Measurements from ENCODE around the gene MATK.

Gene MATK

DNA sequence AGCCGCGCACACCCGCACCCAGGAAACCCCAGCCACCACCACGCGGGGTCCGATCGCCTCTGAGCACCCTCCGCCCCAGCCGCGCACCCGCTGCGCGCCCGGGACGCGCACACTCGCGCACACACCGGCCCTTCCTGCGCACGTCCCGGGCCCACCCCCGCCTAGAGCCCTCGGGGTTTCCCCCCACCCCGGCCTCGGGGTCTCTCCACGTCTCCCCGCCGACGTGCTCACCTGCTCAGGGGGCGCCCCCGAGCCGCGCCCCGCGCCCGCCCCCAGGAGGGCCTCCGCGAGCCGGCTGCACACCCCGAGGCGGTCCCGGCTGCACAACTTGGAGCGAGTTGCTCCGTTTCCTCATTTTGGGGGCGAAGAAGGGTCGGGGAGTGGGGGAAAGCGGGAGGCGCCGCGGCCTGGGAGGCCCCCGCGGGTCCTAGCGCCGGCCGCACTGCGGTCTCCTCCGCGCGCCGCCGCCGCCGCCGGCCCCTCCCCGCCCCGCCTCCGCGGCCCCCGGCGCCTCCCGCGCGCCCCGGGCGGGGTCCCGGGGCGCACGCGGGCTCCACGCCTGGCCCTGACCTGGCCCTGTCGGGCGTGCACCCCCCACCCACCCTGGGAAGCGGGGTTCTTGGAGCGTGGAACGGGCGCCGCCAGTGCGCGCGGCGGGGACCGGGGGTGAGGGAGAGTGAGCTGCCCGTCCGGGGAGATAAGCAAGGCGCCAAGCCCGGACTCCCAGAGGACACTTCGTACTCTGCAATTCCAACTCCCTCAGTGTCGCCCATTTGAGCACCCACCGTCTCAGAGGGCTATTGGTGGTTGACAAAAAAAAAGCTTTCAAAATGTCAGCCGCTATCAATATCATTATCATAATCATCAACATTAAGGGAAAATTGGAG is at the start of gene MATK:
Gene MATK (minus strand): TSS at position 444 of the 887 bp plus-strand sequence. CDS start 1,246 bp downstream, outside the sequence.
- no peak for DNase-seq (ENCODE audit: insufficient read length, low spot score)
- no peak for FAIRE-seq

DNA sequence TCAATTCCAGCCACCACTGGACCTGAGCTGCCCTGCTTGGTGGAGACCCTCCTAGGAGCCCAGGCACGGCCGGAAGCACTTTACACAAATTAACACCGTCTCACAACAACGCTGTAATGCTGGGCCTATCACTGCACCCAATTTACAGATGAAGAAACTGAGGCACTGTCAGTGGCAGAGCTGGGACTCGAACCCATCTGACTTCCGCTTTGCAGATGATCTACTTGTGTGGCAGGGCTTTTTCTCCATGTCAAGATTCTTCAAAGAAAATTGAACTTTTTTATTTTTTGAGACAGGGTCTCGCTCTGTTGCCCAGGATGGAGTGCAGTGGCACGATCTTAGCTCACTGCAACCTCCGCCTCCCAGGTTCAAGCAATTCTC is 48.9 kb upstream of the MATK start:
- DNase-seq (ENCODE audit: insufficient read length, low spot score) (no peak), FAIRE-seq (no peak)

DNA sequence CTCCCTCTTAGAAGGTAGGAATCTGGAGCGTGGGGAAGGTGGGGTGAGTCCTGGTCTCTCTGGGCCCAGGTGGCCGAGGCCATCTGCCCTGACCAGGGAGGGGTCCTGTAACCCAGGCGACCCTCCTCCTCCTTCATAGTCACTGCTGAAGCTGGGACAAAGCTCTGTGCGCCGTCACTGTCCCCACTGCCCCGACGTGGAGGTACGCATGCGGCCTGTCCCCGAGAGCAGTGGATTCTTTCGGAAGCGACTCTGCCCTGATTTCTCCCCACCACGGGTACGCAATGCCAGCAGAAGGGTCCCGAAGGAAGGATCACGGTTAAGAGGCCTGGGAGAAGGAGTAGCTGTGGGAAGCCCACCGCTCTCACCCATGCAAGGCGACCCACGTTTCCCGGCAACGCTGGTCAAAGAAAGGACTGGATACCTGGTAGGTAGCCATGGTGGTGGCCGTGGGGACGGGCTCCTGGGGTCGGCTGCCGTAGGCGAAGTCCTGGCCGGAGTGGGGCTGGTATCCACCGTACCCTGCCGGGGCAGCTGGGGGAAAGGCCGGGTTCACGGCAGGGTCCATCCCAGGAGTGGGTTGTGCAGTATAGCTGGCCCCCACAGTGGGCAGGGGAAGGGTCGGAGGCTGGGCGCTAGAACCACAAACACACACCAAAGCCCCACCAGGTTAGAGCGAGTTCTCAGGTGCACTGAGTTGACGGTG is 48.3 kb upstream of the MATK start:
- no peak for FAIRE-seq

DNA sequence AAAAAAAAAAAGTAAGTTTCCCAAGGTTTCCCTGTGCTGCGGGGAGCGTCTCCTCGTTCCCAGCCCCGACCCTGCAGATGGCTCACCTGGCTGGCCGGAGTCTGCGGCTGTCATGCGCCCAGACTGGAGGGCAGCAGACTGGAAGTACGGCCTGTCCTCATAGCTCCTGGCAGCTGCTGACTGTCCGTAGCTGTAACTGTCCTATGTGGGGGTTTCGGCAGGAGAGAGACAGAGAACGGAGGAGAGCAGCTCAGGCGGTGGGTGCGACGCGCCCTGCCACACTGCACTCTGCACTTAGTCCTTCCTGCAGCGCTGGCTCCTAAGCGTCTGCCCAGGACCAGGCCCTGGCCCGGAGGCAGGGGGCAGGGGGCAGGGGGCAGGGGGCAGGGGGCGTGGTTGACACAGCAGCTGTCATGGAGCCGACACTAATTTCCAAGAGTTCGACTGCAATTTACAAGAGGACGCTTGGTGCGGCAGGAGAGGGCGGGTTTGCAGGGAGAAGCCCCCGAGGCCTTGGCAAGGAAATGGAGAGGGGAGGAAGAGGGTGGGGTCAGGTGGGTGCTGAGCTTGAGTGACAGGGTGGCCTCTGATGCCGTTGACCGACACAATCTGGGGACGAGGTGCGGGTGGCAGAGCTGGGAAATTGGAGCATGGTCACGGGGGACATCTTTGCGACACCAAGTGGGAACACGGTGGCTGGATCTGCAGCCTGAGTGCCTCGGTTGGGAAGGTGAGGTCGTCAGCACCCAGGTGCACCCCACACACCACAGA is 47.6 kb upstream of the MATK start:
- no peak for DNase-seq (ENCODE audit: insufficient read length, low spot score)
- FAIRE-seq = no peak

More for the DNA sequence above, 48.3 kb upstream of the MATK start:
- no peak for DNase-seq (ENCODE audit: insufficient read length, low spot score)

DNA sequence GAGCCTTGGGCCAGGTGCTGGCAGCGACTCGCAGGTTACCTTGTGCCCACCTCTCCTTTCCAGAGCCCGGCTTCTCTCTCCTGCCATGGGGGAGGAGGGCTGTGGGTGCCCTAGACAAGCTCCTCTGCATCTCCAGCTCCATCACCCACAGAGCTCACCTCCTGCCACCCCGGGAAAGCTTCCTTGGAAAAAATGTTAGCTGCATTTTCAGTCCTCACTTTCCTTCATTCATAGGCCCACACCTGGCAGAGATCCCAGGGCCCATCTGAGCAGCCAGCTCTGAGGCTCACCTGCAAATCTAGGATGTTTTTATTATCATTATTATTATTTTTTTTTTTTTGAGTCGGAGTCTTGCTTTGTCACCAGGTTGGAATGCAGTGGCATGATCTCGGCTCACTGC is 45.8 kb upstream of the MATK start:
- DNase-seq (ENCODE audit: insufficient read length, low spot score) (no peak), FAIRE-seq (no peak)

GRCh38 chr19:3831601-3832000 is 45.4 kb upstream of the MATK start:
- DNase-seq (ENCODE audit: insufficient read length, low spot score) (no peak), FAIRE-seq (no peak)

- no peak for FAIRE-seq
- no peak for DNase-seq (ENCODE audit: insufficient read length, low spot score)
Observed at GRCh38 chr19:3830621-3831589, 44.7 kb upstream of the MATK start.

- DNase-seq (ENCODE audit: insufficient read length, low spot score) (no peak), FAIRE-seq (no peak)
Observed at GRCh38 chr19:3827306-3827705, 41.1 kb upstream of the MATK start.

GRCh38 chr19:3826163-3826562 is 40.0 kb upstream of the MATK start:
- FAIRE-seq = no peak
- DNase-seq (ENCODE audit: insufficient read length, low spot score) = no peak

DNA sequence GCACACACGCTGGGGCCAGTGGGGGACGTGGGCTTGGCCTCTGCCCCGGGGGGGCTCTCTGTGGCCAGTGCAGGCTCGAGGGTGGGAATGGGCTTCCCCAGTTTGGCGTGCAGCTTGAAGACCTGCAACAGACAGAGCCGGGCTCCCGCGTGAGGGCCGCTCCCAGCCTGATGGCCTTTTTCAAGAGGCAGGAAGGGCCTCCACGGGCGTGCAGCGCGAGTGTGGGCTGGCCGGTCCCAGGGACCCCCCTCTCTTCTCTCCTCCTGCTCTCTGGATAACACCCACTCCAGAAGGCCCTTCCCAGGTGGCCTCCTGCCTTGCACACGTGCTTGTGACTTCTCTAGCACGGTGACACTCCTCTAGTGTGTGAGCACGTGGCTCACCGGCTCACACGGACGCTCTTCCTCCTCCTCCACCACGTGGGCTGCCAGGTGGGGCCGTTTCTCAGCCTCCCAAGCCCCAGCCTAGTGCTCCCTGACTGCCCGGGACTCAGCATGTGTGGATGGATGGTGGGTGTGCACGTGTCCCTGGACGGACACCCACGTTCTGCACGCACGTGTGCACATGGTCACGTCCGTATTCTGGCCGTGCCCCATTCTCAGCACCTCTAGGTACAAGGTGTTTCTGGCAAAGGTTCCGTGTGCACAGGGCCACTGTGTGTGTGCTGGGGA is 39.2 kb upstream of the MATK start:
- no peak for DNase-seq (ENCODE audit: insufficient read length, low spot score)
- FAIRE-seq = no peak

GRCh38 chr19:3823350-3823713 is 37.2 kb upstream of the MATK start:
- FAIRE-seq = no peak

GRCh38 chr19:3822683-3823349 is 36.6 kb upstream of the MATK start:
- FAIRE-seq (no peak), DNase-seq (ENCODE audit: insufficient read length, low spot score) (no peak)

More at GRCh38 chr19:3823350-3823713, 37.2 kb upstream of the MATK start:
- DNase-seq (ENCODE audit: insufficient read length, low spot score) = no peak

DNA sequence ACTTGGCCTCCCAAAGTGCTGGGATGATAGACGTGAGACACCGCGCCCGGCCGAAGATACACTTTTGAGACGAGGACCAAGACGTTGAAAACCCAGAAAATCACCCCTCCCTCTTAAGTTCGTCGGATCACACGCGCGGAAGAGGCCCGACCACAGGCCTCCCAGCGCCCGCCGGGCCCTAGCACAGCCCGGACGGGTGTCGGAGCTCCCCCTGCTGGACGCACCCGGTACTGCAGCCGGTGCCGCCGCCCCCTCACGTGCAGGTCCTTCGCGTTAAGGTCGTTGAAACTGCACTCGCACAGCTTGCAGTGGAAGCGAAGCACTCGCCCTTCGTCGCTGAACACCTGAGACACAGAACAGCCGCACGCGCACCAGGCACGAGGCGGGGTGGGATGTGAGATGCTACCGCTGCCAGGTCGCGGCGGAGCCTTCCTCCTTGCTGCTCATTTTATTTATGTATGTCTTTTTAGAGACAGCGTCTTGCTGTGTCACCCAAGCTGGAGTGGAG is 35.7 kb upstream of the MATK start:
- peak; percentile 93 for DNase-seq (ENCODE audit: insufficient read length, low spot score)
- no peak for FAIRE-seq

- FAIRE-seq = no peak
- no peak for DNase-seq (ENCODE audit: insufficient read length, low spot score)
Observed at GRCh38 chr19:3821156-3821555, 35.0 kb upstream of the MATK start.

GRCh38 chr19:3819989-3820388 is 33.8 kb upstream of the MATK start:
- DNase-seq (ENCODE audit: insufficient read length, low spot score) (no peak), FAIRE-seq (no peak)

DNA sequence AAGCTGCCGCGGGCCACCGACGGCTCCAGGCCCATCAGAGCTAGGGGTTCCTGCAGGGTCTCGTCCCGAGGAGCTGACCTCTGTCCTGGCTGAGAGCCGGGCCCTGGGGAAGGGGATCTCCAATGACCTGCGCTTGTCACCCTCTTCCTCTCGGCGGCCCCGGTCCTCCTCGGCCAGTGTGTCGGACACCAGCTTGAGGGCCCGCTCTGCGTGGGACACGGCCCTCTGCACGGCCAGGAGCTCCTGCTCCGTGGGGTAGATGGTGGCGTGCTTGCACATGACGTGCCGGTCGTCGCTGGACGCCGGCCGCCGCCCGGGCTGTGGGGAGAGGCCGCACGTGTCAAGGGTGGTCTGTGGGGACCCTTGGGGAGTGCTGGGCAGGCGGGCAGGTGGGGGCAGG is 32.7 kb upstream of the MATK start:
- DNase-seq (ENCODE audit: insufficient read length, low spot score) (no peak), FAIRE-seq (no peak)

- FAIRE-seq (no peak), DNase-seq (ENCODE audit: insufficient read length, low spot score) (no peak)
Observed at GRCh38 chr19:3818466-3818865, 32.3 kb upstream of the MATK start.

DNA sequence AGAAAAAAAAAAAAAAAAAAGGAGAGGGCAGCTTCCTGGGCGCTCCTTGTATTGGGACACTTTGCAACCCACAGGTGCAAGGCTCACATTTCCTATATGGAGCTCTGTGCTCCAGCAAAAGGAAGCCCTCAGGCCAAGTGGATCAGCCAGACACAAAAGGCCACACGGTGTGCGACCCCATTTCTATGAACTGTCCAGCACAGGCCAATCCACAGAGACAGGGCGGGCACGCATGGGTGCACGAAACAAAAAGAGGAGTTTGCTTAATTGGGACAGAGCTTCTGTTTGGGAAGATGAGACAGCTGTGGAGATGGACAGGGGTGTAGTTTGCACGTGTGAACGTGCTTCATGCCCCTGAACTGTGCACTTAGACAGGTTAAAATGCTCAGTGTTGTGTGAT is 31.6 kb upstream of the MATK start:
- FAIRE-seq = no peak

More for the DNA sequence above, 31.6 kb upstream of the MATK start:
- no peak for DNase-seq (ENCODE audit: insufficient read length, low spot score)
